Gastrocnemius medialis (tissue), 4 donors: ENCODE results near the gene RNF213. TPM values are rescaled to one million over a fixed set of nuclear protein-coding genes. Genes with fewer than 3 reads are reported as not detected.
A peak's percentile ranks its signal among the peaks of the same experiment; 100 is the strongest.

Experiments used
- ATAC-seq, 2 donors: fragments of 150-250 bp; one replicate each; pipeline ENCODE4 v1.9.1; 2016
- DNase-seq, 2 donors: peaks; one replicate each; pipeline ENCODE4 v3.0.0-alpha.2; 2019
- H3K27ac ChIP-seq, 4 donors: fragments of 200-600 bp; sonication (generic); 1 replicate in 1 of 4; 2 replicates in 3 of 4; pipeline ENCODE4 v1.5.1; 2016 to 2018; ENCODE audit warnings: mild to moderate bottlenecking in 2 of 4, moderate library complexity in 1 of 4
- H3K27me3 ChIP-seq, 3 donors: fragments of 200-600 bp; sonication (generic) in 2 of 3; 1 replicate in 1 of 3; 2 replicates in 2 of 3; pipeline versions ENCODE4 v1.5.1 to v1.6.0; 2016 to 2019; ENCODE audit warnings: mild to moderate bottlenecking in 1 of 3, moderate library complexity in 1 of 3
- H3K36me3 ChIP-seq, 2 donors: fragments of 200-600 bp; sonication (generic) in 1 of 2; one replicate each; pipeline ENCODE4 v1.5.1; 2017 to 2018
- H3K4me1 ChIP-seq, 2 donors: fragments of 200-600 bp; sonication (generic) in 1 of 2; one replicate each; pipeline ENCODE4 v1.5.1; 2016 to 2017; ENCODE audit warnings: mild to moderate bottlenecking in 2 of 2
- H3K4me3 ChIP-seq, 4 donors: fragments of 200-600 bp; sonication (generic) in 3 of 4; 1 replicate in 1 of 4; 2 replicates in 3 of 4; pipeline ENCODE4 v1.5.1; 2016 to 2019; ENCODE audit warnings: mild to moderate bottlenecking in 2 of 4
- H3K9me3 ChIP-seq, 3 donors: fragments of 200-600 bp; sonication (generic) in 2 of 3; 1 replicate in 1 of 3; 2 replicates in 2 of 3; pipeline ENCODE4 v1.5.1; 2016 to 2019
- POLR2A ChIP-seq, 2 donors: fragments of 450-650 bp; IDR thresholded peaks; one replicate each; pipeline ENCODE4 v1.6.1; 2017; ENCODE audit warnings: antibody characterized with exemption in 2 of 2, mild to moderate bottlenecking in 2 of 2, moderate library complexity in 2 of 2
- in situ Hi-C, 4 donors: fragments of 200-750 bp; cut with MboI; loops; one replicate each; pipeline versions ENCODE4 v1.15.0 to v1.8.0; 2017; ENCODE audit warnings: low sequenced_read_pairs in 4 of 4
- intact Hi-C: fragments of 100-400 bp; cut with DNase I; formaldehyde crosslinking; loops from one replicate; pipeline ENCODE4 v1.15.1; 2023; ENCODE audit warnings: low total_unique reads
- total RNA-seq, 4 donors: library from RNA; depleted of rRNA; stranded (reverse); fragments of >200 nt; gene quantifications; one replicate each; pipeline versions ENCODE4 v1.1.0 to v1.2.3, GENCODE V29; 2016
- TF ChIP-seq, protein P1 (sequence below), 5 experiments: fragments of 450-650 bp in 3 of 5; fragments of 200-600 bp in 2 of 5; sonication (generic) in 2 of 5; IDR thresholded peaks in 4 of 5; conservative IDR thresholded peaks in 1 of 5; 1 replicate in 4 of 5; 2 replicates in 1 of 5; pipeline ENCODE4 v1.5.1; 2016 to 2019; ENCODE audit warnings: antibody characterized with exemption in 5 of 5, mild to moderate bottlenecking in 3 of 5, moderate library complexity in 3 of 5

The RNF213 gene
- total RNA-seq, 4 donors from 2014 or later, result 24.1 to 51.8 (median 28.6) TPM

DNA sequence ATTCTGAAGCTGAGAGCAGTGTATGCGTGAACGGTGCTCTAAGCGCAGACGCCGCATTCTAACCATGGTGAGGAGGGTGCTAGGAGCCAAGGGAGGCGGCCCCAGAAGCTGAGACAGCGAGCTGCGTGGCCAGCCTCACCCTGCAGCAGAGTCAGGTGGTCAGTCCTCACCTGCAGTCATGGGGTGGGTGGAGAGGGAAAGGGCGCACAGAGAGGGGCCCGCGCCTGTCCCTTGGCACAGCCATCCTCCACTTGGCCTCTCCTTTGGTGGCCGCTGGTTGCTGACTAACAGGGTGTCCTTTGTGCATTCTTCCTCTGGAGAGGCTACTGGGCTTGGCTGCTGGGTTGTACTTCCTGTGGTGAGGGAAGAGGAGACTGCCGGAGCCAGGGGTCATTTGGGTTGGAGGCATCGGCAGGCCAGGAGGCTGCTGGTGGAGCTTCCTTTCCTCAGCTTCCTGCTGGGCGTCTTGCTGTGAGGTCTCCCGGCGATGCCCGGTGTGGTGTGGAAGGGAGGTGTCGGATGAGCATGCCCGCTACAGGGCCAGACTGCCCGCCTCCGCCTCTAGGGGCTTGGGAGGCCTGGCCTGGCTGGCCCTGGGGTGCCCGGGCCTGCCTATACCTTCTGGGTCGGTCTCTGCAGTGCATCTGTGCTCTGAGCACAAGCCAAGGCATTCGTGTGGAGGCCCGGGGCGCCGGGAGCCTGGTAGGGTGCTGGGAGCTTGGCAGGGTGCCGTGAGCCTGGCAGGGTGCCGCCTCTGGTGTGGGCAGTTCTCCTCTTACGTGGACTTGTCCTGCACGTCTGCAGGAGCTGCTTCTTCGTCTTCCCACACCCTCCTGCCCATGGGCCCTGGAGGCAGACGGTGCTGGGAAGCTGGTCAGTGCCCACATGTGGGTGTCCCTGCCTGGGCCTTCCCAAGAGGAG lies 17.4 kb downstream of the RNF213 start:
- in situ Hi-C loops (no loop called here), intact Hi-C loops (no loop called here)
- no peaks in the 10 kb centered on the region for H3K9me3 ChIP-seq
- H3K27me3 ChIP-seq, result no peaks in the 10 kb centered on the region
- ATAC-seq (peak in 1 of 2 donors; percentile 35), DNase-seq (peak in 1 of 2 donors; percentile 50)
- peaks cover 0 to 7% of the 10 kb centered on the region in 2 donors for H3K36me3 ChIP-seq
- TF ChIP-seq POLR2A (IDR thresholded peaks at IDR 0.05), result no peak
- TF ChIP-seq, protein P1, sequence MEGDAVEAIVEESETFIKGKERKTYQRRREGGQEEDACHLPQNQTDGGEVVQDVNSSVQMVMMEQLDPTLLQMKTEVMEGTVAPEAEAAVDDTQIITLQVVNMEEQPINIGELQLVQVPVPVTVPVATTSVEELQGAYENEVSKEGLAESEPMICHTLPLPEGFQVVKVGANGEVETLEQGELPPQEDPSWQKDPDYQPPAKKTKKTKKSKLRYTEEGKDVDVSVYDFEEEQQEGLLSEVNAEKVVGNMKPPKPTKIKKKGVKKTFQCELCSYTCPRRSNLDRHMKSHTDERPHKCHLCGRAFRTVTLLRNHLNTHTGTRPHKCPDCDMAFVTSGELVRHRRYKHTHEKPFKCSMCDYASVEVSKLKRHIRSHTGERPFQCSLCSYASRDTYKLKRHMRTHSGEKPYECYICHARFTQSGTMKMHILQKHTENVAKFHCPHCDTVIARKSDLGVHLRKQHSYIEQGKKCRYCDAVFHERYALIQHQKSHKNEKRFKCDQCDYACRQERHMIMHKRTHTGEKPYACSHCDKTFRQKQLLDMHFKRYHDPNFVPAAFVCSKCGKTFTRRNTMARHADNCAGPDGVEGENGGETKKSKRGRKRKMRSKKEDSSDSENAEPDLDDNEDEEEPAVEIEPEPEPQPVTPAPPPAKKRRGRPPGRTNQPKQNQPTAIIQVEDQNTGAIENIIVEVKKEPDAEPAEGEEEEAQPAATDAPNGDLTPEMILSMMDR (IDR thresholded peaks at IDR 0.05 in 4 of 5, conservative IDR thresholded peaks at IDR 0.05 in 1 of 5), result no peak
- peak overlapping the region in 2 of 4 donors; percentile 3 to 41 for H3K27ac ChIP-seq
- no peak overlapping the region for H3K4me3 ChIP-seq
- peaks cover 13 to 19% of the 10 kb centered on the region in 2 donors for H3K4me1 ChIP-seq

DNA sequence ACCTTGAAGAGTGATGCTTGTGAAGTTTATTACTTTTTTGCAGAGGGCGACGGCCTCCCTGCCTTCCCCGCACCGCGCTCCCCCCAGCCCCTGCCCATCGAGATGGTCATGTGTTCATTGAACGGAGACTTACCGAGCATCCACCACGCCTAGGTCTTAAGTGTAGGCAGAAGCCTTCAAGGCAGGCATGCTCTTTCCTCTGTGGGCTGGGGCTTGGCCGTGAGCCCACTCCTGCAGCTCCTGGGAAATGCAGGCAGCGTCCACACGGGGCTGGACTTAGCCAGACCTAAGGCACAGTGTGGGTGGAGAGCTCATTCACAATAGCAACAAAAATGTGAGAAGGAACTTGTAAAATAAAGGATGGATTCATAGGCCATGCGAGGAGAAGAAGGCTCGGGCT lies 19.2 kb downstream of the RNF213 start:
- no peak for TF ChIP-seq POLR2A (IDR thresholded peaks at IDR 0.05)
- TF ChIP-seq, protein P1 (IDR thresholded peaks at IDR 0.05 in 4 of 5, conservative IDR thresholded peaks at IDR 0.05 in 1 of 5), result no peak
- H3K27ac ChIP-seq, result no peak overlapping the region
- no peaks in the 10 kb centered on the region for H3K9me3 ChIP-seq
- H3K36me3 ChIP-seq, result no peaks in the 10 kb centered on the region
- intact Hi-C loops (no loop called here), in situ Hi-C loops (no loop called here)
- H3K27me3 ChIP-seq, result no peaks in the 10 kb centered on the region
- H3K4me3 ChIP-seq, result no peak overlapping the region
- peaks cover 13 to 26% of the 10 kb centered on the region in 2 donors for H3K4me1 ChIP-seq
- ATAC-seq, result no peak
- DNase-seq, result no peak

DNA sequence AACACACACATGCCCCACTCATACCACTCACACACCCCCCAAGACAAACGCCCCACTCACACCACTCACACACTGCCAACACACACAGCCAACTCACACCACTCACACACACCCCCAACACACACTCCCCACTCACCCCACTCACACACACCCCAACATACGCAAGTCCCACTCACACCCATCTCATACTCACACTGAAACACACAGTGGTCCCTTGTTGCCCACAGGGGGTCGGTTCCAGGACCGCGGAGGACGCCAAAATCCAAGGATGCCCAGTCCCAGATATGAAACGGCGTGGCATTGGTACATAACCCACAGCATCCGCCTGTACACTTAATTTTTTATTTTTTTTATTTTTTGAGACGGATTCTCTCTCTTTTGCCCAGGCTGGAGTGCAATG lies 20.9 kb downstream of the RNF213 start:
- DNase-seq, result no peak
- H3K9me3 ChIP-seq, result no peaks in the 10 kb centered on the region
- no peaks in the 10 kb centered on the region for H3K27me3 ChIP-seq
- intact Hi-C loops (no loop called here), in situ Hi-C loops (no loop called here)
- H3K36me3 ChIP-seq, result no peaks in the 10 kb centered on the region
- peaks cover 13 to 26% of the 10 kb centered on the region in 2 donors for H3K4me1 ChIP-seq
- TF ChIP-seq, protein P1 (IDR thresholded peaks at IDR 0.05 in 4 of 5, conservative IDR thresholded peaks at IDR 0.05 in 1 of 5), result no peak
- TF ChIP-seq POLR2A (IDR thresholded peaks at IDR 0.05), result no peak
- H3K4me3 ChIP-seq, result no peak overlapping the region
- ATAC-seq, result no peak
- no peak overlapping the region for H3K27ac ChIP-seq

DNA sequence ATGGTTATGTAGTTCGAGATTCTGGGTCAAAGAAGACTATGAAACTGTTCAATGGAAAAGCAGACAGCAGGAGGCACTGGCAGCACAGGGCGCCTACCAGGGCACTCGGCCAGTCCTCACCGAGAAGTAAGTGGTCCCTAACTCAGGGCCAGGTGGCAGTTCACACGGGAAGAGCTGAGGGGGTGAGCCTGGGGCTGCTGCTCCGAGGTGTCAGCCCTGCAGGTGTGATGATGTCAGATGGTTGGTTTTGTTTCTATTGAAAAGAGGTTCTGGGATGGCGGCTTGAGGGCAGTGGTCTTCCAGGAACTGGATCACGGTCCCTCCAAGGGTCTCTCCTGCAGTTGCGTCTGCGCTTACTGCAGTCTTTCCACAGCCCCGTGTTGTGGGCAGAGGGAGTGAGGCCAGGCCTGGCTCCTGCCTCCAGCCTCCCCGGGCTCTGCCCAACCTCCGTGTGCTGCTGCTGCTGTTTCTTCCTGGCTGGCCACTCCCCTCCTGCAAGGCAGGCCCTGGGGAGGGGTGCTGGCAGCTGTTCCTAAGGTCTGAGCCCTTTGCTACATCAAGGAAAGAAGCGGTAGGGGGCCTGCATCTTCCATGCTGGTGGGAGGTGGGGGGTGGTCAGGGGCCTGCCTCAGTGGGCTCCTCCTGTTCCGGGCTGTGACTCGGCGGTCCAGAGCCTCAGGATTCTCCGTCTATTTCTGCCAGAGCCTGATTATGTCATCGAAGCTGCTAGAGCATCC lies 22.6 kb downstream of the RNF213 start:
- intact Hi-C loops, result no loop called here
- no peak for DNase-seq
- no peak overlapping the region for H3K4me3 ChIP-seq
- peaks cover 4 to 18% of the 10 kb centered on the region in 2 donors for H3K4me1 ChIP-seq
- H3K27me3 ChIP-seq, result no peaks in the 10 kb centered on the region
- no peaks in the 10 kb centered on the region for H3K9me3 ChIP-seq
- H3K27ac ChIP-seq, result no peak overlapping the region
- in situ Hi-C loops, result no loop called here
- no peak for ATAC-seq
- H3K36me3 ChIP-seq, result peaks cover 0 to 9% of the 10 kb centered on the region in 2 donors
- TF ChIP-seq, protein P1 (IDR thresholded peaks at IDR 0.05 in 4 of 5, conservative IDR thresholded peaks at IDR 0.05 in 1 of 5), result no peak
- no peak for TF ChIP-seq POLR2A (IDR thresholded peaks at IDR 0.05)
